Activated CD8-positive, alpha-beta memory T cell treated with anti-CD3 and anti-CD28 coated beads, Interleukin-2, amount 50 U/mL, for 24 hours (primary cell): ENCODE results near the gene PTPRD.
"Not testable (repeated sequence)": the region's sequence is repeated elsewhere in the genome, so short reads cannot be mapped to it uniquely, and the experiment has no call there.

Source experiments
- DNase-seq: peaks from one replicate; pipeline ENCODE4 v3.0.0-alpha.2; 2020; ENCODE audit errors: extremely low read depth

The PTPRD gene

GRCh38 chr9:10479172-10479571, 133.6 kb downstream of the PTPRD start:
- no peak for DNase-seq

DNA sequence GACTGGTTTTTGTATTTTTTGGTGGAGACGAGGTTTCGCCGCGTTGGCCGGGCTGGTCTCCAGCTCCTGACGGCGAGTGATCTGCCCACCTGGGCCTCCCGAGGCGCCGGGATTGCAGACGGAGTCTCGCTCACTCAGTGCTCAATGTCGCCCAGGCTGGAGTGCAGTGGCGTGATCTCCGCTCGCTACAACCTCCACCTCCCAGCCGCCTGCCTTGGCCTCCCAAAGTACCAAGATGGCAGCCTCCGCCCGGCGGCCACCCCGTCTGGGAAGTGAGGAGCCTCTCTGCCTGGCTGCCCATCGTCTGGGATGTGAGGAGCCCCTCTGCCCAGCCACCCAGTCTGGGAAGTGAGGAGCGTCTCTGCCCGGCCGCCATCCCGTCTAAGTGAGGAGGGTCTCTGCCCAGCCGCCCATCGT, 163.6 kb downstream of the PTPRD start:
- DNase-seq = not testable (repeated sequence)

- no peak for DNase-seq
Measured at GRCh38 chr9:10447036-10447435, 165.8 kb downstream of the PTPRD start.

GRCh38 chr9:10443868-10444204, 169.0 kb downstream of the PTPRD start:
- DNase-seq = no peak

GRCh38 chr9:10443181-10443867, 169.5 kb downstream of the PTPRD start:
- DNase-seq = no peak

- DNase-seq = no peak
Measured at GRCh38 chr9:10438955-10439354, 173.8 kb downstream of the PTPRD start.

- DNase-seq = no peak
Measured at GRCh38 chr9:10436756-10437155, 176.0 kb downstream of the PTPRD start.

GRCh38 chr9:10434412-10434811, 178.4 kb downstream of the PTPRD start:
- DNase-seq = no peak

DNA sequence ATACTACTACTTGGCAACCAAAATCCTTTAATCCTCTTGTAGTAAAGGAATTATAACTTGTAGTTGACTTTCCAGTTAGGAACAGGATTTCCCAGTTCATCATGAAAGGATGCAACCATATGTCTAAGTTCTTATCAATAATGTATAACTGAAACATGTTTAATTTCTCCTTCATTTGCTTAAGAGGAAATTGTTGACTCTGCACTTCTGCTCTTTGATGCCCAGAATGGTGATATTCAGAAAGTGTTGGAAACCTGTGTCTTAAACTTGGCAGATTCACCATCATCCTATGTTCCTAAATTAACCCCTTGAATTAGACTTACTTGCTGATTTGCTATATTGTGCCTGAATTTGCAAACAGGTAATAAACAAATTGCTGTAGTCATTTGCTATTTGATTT, 201.5 kb downstream of the PTPRD start:
- no peak for DNase-seq

DNA sequence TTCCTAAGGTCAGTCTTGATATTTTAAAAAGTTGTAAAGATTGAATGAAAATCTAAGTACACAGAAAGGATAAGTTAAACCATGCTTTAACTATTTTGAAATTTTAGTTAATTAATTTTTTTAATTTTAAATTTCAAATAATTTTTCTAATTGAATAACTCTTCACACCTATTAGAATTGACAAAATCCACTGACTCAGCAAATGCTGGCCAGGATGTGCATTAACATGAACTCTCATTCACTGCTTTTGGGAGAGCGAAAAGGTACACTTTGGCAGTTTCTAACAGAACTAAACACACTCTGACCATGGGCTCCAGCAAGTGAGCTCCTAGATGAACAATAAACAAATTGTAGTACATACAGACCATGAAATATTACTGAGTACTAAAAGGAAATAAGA, 209.5 kb downstream of the PTPRD start:
- DNase-seq = no peak

DNA sequence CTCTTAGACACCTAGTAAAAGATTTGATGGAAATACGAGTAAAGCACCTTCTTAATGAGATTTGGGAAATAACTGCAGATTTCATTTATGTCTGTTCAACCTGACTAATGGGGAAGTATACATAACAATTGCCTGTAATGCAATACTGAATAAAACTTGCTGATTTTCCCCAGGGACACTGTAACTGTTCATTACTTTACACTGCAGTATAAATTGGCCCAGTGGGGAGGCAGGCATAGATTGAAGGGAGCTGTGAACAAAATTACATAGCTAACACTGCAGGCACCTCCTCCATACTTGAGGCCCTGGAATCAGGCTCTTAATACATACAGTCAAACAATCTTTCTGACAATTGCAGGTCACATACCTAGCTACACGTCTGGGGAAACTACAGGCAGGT, 216.2 kb downstream of the PTPRD start:
- DNase-seq = no peak

DNA sequence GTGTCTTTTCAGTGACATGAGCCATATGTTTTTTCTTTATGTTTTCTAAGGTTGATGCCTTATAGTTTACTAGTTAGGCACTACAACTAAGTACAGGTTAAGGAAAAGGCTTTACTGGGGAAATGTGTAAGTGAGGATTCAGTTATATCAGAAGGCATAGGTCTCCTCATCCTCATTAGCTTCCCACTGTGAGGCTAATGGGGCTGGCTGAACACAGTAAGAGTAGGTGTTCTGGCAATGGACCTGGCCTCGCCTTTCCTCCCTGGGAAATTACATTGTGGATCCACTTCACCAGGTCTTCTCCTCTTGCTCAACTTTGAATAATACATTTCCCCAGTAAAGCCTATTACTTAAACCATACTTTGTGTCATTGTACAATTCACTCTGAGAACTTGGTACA, 225.5 kb downstream of the PTPRD start:
- no peak for DNase-seq

DNA sequence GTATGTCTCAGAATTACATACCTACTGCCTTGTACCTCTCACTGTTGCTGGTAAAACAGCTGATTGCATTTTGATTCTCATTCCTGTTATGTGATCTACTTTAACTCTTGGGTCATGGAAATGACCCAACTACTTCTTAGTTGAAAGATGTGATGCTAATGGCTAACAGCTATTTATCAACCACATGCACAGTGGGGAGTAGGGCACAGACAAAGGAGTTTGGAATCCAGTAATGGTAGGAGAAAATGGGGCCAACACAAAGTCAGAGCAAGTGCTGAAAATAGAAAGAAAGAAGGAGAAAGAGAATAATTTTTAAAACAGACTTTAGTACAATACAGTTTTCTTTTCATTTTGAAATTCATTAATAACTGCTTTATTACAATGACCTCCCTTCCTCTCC, 241.0 kb downstream of the PTPRD start:
- DNase-seq = no peak

DNA sequence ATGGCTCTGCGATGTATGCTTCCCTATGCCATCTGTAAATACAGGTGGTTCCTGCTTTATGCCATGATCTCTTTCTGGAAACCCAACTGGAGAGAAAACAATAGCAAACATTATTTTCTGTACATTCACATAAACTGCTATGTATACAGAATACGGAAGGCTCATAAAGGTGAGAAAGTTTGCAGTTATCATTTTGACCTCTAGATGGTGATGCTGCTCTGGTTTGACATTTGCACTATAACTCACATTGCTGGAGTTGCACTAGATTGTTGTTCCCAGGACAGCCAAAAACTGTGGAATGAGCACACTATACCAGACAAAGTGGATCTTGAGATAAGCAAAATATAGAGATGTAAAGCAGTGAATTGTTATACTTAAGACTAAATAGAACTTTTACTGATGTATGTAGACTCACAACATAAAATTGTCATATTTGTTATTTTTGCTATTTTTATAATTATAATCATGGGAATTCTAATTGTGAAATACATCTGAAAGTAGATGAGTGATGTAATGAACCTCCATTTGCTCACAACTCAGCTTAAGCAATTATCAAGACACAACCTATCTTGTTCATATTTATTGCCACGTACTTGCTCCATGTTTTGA, 246.5 kb downstream of the PTPRD start:
- no peak for DNase-seq

- DNase-seq = no peak
Measured at GRCh38 chr9:10354591-10354990, 258.2 kb downstream of the PTPRD start.

- DNase-seq = not testable (repeated sequence)
Measured at GRCh38 chr9:10345621-10346020, 267.2 kb downstream of the PTPRD start.

DNA sequence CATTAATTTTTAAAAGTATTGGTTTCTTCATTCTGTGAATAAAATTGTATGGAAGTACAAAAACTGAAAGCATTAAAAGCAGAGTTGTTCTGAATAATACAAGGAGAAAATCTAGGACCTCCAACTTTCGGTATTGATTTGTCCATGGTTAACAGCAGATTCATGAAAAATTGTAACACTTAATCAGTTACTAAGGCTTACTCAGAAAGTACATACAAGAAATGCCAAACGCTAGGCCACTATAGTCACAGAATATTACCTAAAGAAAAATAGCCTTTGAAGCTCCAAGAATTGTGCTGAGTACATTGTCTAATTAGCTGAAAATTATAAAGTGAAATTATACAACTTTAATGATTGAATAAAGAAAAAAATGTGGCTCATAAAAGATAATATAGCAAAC, 271.7 kb downstream of the PTPRD start:
- DNase-seq = no peak

- no peak for DNase-seq
Measured at GRCh38 chr9:10339152-10339551, 273.6 kb downstream of the PTPRD start.

GRCh38 chr9:10331157-10331556, 281.6 kb downstream of the PTPRD start:
- no peak for DNase-seq

- no peak for DNase-seq
Measured at GRCh38 chr9:10282084-10282483, 330.7 kb downstream of the PTPRD start.

DNA sequence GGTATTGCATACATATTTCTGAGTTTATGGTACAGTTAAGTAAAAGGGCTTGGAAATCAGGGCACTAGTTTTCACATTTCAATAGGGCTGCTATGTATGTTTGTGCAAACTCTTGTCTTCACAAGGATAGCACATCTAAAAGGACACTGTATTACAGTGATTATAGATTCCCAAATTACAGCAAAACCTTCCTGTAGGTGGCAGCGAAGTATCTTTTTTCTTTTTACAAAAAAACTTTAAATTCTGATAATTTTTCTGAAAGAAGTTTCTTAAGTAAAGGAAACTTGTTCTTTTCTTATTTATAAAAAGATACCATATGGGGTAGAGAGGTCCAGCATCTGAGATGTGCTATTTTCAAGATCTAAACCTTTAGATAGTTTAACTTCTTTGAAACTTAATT, 337.8 kb downstream of the PTPRD start:
- DNase-seq = no peak

GRCh38 chr9:10274175-10274574, 338.6 kb downstream of the PTPRD start:
- no peak for DNase-seq

- no peak for DNase-seq
Measured at GRCh38 chr9:10272830-10273229, 340.0 kb downstream of the PTPRD start.
